ENCODE measurements around the gene MKLN1.
A peak's percentile ranks its signal among the peaks of the same experiment; 100 is the strongest.
"Not testable (repeated sequence)": the region's sequence is repeated elsewhere in the genome, so short reads cannot be mapped to it uniquely, and the experiment has no call there.

MKLN1 gene

DNA sequence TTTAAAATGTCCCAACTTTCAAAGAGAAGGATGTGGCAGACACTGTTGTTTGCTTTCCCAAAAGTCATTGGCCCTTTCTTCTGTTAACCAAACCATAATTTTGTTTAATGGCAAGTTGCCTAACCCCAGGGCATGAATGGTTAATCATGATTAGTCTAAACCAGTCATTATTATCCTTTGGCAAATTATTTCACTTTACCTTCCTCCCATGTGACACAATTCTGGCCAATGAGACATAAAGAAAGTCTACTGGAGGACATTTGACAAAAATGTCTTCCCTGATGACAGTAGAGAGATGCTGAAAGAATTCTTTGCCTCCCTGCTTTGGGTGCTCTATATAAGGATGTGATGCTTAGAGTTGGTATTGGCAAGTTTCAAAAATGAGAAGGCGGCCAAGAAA is 126.8 kb downstream of the MKLN1 start:
- 97 to 98% methylated on average over 1 of the region's 1 CpG for WGBS, 2 experiments
- Histone ChIP-seq H3K9me3 (ENCODE audit: control insufficient read depth, low read length) (no peaks in the 10 kb centered on the region), H3K27ac (ENCODE audit: insufficient read depth, low read depth, low read length, poor library complexity, severe bottlenecking) (no peak overlapping the region), H3K27me3 (ENCODE audit: control insufficient read depth, insufficient read depth, low read length, poor library complexity, severe bottlenecking) (no peaks in the 10 kb centered on the region), H3K36me3 (ENCODE audit: control insufficient read depth, insufficient read depth, low read length) (no peaks in the 10 kb centered on the region), H3K4me3 (ENCODE audit: insufficient read depth, low read depth, low read length) (no peak overlapping the region), H3K4me1 (ENCODE audit: control insufficient read depth, insufficient read depth, low read length) (no peaks in the 10 kb centered on the region)

DNA sequence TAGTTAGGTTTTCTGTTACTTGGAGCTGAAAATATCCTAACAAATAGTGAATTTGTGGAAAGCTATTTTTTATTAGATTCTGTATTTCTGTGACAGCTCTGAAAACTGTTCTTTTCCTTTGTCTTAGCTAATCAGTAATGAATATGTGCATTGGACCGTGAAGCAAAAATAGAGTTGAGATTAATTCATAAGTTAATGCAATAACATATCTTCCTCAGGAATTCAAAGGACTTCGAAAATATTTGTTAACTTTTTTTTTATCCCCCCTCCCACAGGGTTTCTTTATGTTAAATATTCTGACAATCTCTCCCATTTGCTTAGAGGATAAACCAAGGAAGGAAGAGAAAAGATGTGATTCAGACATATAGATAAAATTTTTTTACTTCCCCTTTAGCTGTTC is 127.3 kb downstream of the MKLN1 start:
- Histone ChIP-seq H3K27me3 (ENCODE audit: control insufficient read depth, insufficient read depth, low read length, poor library complexity, severe bottlenecking) (no peaks in the 10 kb centered on the region), H3K4me1 (ENCODE audit: control insufficient read depth, insufficient read depth, low read length) (no peaks in the 10 kb centered on the region), H3K36me3 (ENCODE audit: control insufficient read depth, insufficient read depth, low read length) (no peaks in the 10 kb centered on the region), H3K27ac (ENCODE audit: insufficient read depth, low read depth, low read length, poor library complexity, severe bottlenecking) (no peak overlapping the region), H3K9me3 (ENCODE audit: control insufficient read depth, low read length) (no peaks in the 10 kb centered on the region), H3K4me3 (ENCODE audit: insufficient read depth, low read depth, low read length) (no peak overlapping the region)
- no CpG with 5 or more reads among the region's 2 CpGs for WGBS, 2 experiments

DNA sequence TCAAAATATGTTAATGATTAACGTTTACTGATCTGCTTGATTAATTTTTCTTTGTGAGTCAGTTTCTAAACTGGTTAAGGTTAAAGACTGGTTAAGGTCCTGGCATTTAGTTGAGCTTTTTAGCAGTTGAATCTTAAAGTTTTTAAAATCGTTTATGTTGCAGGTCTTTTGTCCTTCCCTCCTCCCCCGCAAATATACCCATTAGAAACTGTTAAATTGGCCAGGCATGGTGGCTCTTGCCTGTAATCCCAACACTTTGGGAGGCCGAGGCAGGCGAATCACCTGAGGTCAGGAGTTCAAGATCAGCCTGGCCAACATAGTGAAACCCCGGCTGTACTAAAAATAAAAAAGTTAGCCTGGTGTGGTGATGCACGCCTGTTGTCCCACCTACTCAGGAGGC is 127.9 kb downstream of the MKLN1 start:
- Histone ChIP-seq H3K27ac (ENCODE audit: insufficient read depth, low read depth, low read length, poor library complexity, severe bottlenecking) (no peak overlapping the region), H3K36me3 (ENCODE audit: control insufficient read depth, insufficient read depth, low read length) (no peaks in the 10 kb centered on the region), H3K4me1 (ENCODE audit: control insufficient read depth, insufficient read depth, low read length) (no peaks in the 10 kb centered on the region), H3K9me3 (ENCODE audit: control insufficient read depth, low read length) (no peaks in the 10 kb centered on the region), H3K27me3 (ENCODE audit: control insufficient read depth, insufficient read depth, low read length, poor library complexity, severe bottlenecking) (no peaks in the 10 kb centered on the region), H3K4me3 (ENCODE audit: insufficient read depth, low read depth, low read length) (no peak overlapping the region)
- 92 to 93% methylated on average over 7 of the region's 7 CpGs for WGBS, 2 experiments

DNA sequence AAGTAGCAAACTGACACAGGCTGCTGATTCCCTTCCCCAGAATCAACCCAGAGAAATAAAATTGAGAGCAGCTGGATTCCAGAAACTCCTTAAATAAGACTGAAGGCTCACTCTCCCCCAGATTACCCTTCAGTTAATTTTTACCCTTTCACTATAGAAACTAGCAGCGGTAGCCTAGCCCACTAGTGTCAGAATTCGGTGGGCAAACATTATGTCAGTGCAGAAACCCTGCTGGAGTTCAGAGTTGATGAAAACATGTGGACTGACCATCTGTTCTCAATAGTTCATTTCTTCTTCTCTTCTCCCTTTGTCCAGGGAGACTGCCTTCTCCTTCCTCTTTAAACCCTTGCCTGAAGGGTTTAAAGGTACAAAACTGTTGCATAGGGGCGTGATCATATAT is 128.7 kb downstream of the MKLN1 start:
- no peak overlapping the region for H3K4me3 ChIP-seq (ENCODE audit: insufficient read depth, low read depth, low read length)
- no peaks in the 10 kb centered on the region for H3K9me3 ChIP-seq (ENCODE audit: control insufficient read depth, low read length)
- WGBS, 2 experiments: 94 to 95% methylated on average over 2 to 3 of the region's 3 CpGs
- H3K27ac ChIP-seq (ENCODE audit: insufficient read depth, low read depth, low read length, poor library complexity, severe bottlenecking): no peak overlapping the region
- no peaks in the 10 kb centered on the region for H3K4me1 ChIP-seq (ENCODE audit: control insufficient read depth, insufficient read depth, low read length)
- H3K36me3 ChIP-seq (ENCODE audit: control insufficient read depth, insufficient read depth, low read length): no peaks in the 10 kb centered on the region
- no peaks in the 10 kb centered on the region for H3K27me3 ChIP-seq (ENCODE audit: control insufficient read depth, insufficient read depth, low read length, poor library complexity, severe bottlenecking)

DNA sequence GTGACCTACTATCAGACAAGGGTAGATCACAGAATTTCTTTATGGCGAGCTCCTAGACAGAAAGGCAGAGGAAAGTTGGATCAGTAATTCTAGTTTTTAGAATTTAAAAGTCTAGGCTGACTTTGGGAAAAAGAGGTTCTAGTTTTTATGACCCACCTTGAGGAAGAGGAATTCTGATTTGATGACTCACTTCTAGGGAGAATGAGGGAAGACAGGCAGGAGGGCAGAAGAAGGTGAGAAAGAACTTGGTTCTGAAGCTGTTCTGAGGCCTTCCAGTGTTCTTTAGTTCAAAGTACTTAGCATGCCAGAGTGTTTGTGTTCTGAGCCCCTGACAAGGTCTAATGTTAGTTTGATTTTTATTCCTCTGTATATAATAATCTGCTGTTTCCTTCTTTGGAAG is 131.6 kb downstream of the MKLN1 start:
- 96 to 98% methylated on average over 1 of the region's 1 CpG for WGBS, 2 experiments
- Histone ChIP-seq H3K4me3 (ENCODE audit: insufficient read depth, low read depth, low read length) (no peak overlapping the region), H3K27ac (ENCODE audit: insufficient read depth, low read depth, low read length, poor library complexity, severe bottlenecking) (no peak overlapping the region), H3K4me1 (ENCODE audit: control insufficient read depth, insufficient read depth, low read length) (no peaks in the 10 kb centered on the region), H3K27me3 (ENCODE audit: control insufficient read depth, insufficient read depth, low read length, poor library complexity, severe bottlenecking) (no peaks in the 10 kb centered on the region), H3K36me3 (ENCODE audit: control insufficient read depth, insufficient read depth, low read length) (peaks cover 5% of the 10 kb centered on the region), H3K9me3 (ENCODE audit: control insufficient read depth, low read length) (no peaks in the 10 kb centered on the region)

DNA sequence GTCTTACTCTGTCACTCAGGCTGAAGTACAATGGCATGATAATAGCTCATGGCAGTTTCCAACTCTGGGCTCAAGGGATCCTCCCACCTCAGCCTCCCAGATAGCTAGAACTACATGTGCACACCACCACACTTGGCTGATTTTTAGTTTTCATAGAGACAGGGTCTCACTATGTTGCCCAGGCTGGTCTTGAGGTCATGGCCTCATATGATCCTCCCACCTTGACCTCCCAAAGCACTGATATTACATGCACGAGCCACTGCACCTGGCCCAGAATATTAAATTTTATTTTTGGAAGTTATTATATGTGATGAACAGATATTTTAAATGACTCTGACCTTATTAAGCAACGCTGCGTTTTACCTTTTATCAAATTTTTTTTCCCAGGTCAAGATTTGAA is 134.4 kb downstream of the MKLN1 start:
- 97 to 100% methylated on average over 2 to 3 of the region's 3 CpGs for WGBS, 2 experiments
- H3K4me1 ChIP-seq (ENCODE audit: control insufficient read depth, insufficient read depth, low read length): no peaks in the 10 kb centered on the region
- H3K9me3 ChIP-seq (ENCODE audit: control insufficient read depth, low read length): no peaks in the 10 kb centered on the region
- no peaks in the 10 kb centered on the region for H3K27me3 ChIP-seq (ENCODE audit: control insufficient read depth, insufficient read depth, low read length, poor library complexity, severe bottlenecking)
- no peak overlapping the region for H3K4me3 ChIP-seq (ENCODE audit: insufficient read depth, low read depth, low read length)
- H3K36me3 ChIP-seq (ENCODE audit: control insufficient read depth, insufficient read depth, low read length): peaks cover 9% of the 10 kb centered on the region
- H3K27ac ChIP-seq (ENCODE audit: insufficient read depth, low read depth, low read length, poor library complexity, severe bottlenecking): no peak overlapping the region

DNA sequence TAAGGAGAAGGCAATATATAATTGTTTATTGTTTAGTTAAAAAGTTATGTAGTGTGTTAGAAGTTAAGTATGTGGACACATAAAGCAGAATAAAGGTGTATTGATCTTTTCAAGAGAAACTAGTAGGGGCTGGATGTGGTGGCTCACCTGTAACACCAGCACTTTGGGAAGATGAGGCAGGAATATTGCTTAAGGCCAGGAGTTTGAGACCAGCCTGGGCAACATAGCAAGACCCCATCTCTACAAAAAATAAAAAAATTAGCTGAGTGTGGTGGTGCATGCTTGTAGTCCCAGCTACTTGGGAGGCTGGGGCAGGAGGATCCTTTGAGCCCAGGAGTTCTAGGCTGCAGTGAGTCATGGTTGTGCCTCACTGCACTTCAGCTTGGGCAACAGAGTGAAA is 135.0 kb downstream of the MKLN1 start:
- H3K4me1 ChIP-seq (ENCODE audit: control insufficient read depth, insufficient read depth, low read length); H3K36me3 ChIP-seq (ENCODE audit: control insufficient read depth, insufficient read depth, low read length); H3K27ac ChIP-seq (ENCODE audit: insufficient read depth, low read depth, low read length, poor library complexity, severe bottlenecking); H3K27me3 ChIP-seq (ENCODE audit: control insufficient read depth, insufficient read depth, low read length, poor library complexity, severe bottlenecking); H3K9me3 ChIP-seq (ENCODE audit: control insufficient read depth, low read length); H3K4me3 ChIP-seq (ENCODE audit: insufficient read depth, low read depth, low read length): not testable (repeated sequence)

DNA sequence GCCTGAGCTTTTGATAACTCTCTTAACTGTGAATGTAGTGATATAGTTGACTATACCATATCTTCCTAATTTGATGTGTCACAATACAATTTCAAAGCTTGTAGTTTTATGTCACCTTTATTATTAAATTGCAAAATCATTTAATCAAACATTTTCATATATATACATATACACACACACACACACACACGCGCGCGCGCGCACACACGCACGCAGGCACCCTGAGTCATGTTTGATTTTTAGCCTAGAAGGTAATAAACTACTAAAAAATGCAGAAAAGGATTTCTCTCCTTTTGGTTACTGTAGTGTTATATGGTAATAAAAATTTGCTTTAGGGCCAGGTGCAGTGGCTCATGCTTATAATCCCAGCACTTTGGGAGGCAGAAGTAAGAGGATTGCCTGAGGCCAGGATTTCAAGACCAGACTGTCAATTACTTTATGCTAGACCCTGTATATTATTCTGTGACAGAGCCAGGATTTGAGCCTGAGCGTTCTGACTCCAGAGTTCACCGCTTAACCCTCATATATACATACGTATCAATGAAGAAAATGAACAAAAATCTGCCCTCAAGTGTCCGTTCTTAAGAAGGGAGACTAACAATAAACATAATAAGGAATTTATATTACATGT is 139.2 kb downstream of the MKLN1 start:
- Histone ChIP-seq H3K36me3 (ENCODE audit: control insufficient read depth, insufficient read depth, low read length) (peaks cover 12% of the 10 kb centered on the region), H3K27ac (ENCODE audit: insufficient read depth, low read depth, low read length, poor library complexity, severe bottlenecking) (no peak overlapping the region), H3K9me3 (ENCODE audit: control insufficient read depth, low read length) (no peaks in the 10 kb centered on the region), H3K4me3 (ENCODE audit: insufficient read depth, low read depth, low read length) (no peak overlapping the region), H3K27me3 (ENCODE audit: control insufficient read depth, insufficient read depth, low read length, poor library complexity, severe bottlenecking) (no peaks in the 10 kb centered on the region), H3K4me1 (ENCODE audit: control insufficient read depth, insufficient read depth, low read length) (peaks cover 8% of the 10 kb centered on the region)
- 88 to 97% methylated on average over 8 to 12 of the region's 12 CpGs for WGBS, 2 experiments

DNA sequence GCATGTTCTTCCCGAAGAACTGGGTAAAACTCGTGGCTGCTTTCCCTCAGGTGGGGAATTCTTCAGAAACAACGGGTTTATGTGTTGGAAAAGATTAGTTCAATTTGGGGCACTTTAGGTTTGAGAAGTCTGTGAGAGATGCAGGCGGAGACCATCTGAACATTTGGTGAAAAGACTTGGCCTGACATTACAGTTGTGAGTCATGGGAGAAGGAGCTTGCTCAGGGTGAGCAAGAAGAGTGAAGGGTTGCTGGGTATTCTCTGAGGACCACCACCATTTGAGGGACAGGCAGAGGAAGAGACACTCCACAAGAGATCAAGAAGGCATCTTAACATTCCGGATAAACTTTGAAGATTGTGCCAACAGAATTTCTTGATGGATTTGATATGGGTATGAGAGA is 140.1 kb downstream of the MKLN1 start:
- Histone ChIP-seq H3K27ac (ENCODE audit: insufficient read depth, low read depth, low read length, poor library complexity, severe bottlenecking) (no peak overlapping the region), H3K27me3 (ENCODE audit: control insufficient read depth, insufficient read depth, low read length, poor library complexity, severe bottlenecking) (no peaks in the 10 kb centered on the region), H3K36me3 (ENCODE audit: control insufficient read depth, insufficient read depth, low read length) (peaks cover 12% of the 10 kb centered on the region), H3K4me3 (ENCODE audit: insufficient read depth, low read depth, low read length) (no peak overlapping the region), H3K9me3 (ENCODE audit: control insufficient read depth, low read length) (no peaks in the 10 kb centered on the region), H3K4me1 (ENCODE audit: control insufficient read depth, insufficient read depth, low read length) (peaks cover 11% of the 10 kb centered on the region)
- 93 to 98% methylated on average over 5 of the region's 5 CpGs for WGBS, 2 experiments

DNA sequence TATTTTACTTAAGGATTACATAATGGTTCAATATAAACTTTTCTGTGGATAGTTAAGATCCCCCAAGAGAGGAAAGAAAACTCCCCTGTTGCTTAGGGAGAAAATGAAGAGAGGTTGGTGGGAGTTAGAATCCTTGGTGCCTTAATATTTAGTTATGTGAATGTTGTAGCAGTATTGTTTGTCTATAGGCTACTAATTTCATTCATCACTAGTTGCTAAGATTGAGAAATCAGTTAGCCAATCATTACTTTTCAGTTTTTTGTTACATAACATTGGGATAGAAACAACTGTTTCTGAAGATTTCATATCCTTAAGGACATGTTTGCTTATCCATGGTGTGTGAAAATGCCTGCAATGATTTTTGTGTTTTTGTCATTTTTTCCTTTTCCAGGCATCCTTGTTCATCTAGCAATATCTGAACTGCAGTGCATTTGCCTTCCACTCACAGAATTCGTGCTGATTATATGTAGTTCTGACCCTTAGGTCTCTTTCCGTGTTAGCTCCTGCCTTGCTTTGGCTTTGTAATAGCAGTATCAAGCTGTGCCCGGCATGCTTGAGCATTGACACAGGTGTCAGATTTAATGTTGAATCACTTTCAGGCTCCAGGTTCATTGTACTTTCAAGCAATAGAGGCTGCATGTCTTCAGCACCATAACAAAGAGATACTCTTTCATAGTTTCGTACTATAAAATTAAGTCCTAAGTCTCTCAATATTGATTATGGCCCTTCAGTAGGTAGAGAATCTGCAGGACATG is 143.8 kb downstream of the MKLN1 start:
- no peak overlapping the region for H3K4me3 ChIP-seq (ENCODE audit: insufficient read depth, low read depth, low read length)
- no peaks in the 10 kb centered on the region for H3K9me3 ChIP-seq (ENCODE audit: control insufficient read depth, low read length)
- H3K27ac ChIP-seq (ENCODE audit: insufficient read depth, low read depth, low read length, poor library complexity, severe bottlenecking): peak overlapping the region; percentile 19
- WGBS, 2 experiments: 74 to 78% methylated on average over 3 to 4 of the region's 4 CpGs
- peaks cover 11% of the 10 kb centered on the region for H3K4me1 ChIP-seq (ENCODE audit: control insufficient read depth, insufficient read depth, low read length)
- H3K27me3 ChIP-seq (ENCODE audit: control insufficient read depth, insufficient read depth, low read length, poor library complexity, severe bottlenecking): no peaks in the 10 kb centered on the region
- H3K36me3 ChIP-seq (ENCODE audit: control insufficient read depth, insufficient read depth, low read length): peaks cover 3% of the 10 kb centered on the region

All from ectodermal cell (in vitro differentiated cells).